GM12891 (cell line): Measurements from ENCODE around the gene R3HDM1.
A peak's percentile ranks its signal among the peaks of the same experiment; 100 is the strongest.
"Not testable (repeated sequence)": the region's sequence is repeated elsewhere in the genome, so short reads cannot be mapped to it uniquely, and the experiment has no call there.

Experiments used
- DNase-seq: peaks from one replicate; pipeline ENCODE4 v3.0.0; 2011; ENCODE audit warnings: low spot score; ENCODE audit not compliant: insufficient read length
- FAIRE-seq: peaks from 2 replicates; lab custom pipeline; 2011; peaks lifted over from hg19 to GRCh38; lab: Jason Lieb, UNC
- PAX5 ChIP-seq: IDR thresholded peaks from 2 replicates; pipeline ENCODE4 v1.6.1; 2011; ENCODE audit warnings: low read length, moderate library complexity, mild to moderate bottlenecking; ENCODE audit not compliant: insufficient read depth, severe bottlenecking
- POLR2A ChIP-seq: IDR thresholded peaks from 2 replicates; pipeline ENCODE4 v1.6.1; 2011; ENCODE audit warnings: low read depth, low read length, control low read depth
- POLR2AphosphoS5 ChIP-seq: IDR thresholded peaks from 2 replicates; pipeline ENCODE4 v1.6.1; 2011; ENCODE audit warnings: low read depth, low read length, control low read depth
- POU2F2 ChIP-seq: IDR thresholded peaks from 2 replicates; pipeline ENCODE4 v1.6.1; 2011; ENCODE audit warnings: low read depth, mild to moderate bottlenecking, control low read depth, low read length, moderate library complexity
- SPI1 ChIP-seq: IDR thresholded peaks from 2 replicates; pipeline ENCODE4 v1.6.1; 2011; ENCODE audit warnings: low read depth, low read length, control low read depth
- TAF1 ChIP-seq: IDR thresholded peaks from 2 replicates; pipeline ENCODE4 v1.6.1; 2011; ENCODE audit warnings: low read depth, low read length, control low read depth

Gene R3HDM1

DNA sequence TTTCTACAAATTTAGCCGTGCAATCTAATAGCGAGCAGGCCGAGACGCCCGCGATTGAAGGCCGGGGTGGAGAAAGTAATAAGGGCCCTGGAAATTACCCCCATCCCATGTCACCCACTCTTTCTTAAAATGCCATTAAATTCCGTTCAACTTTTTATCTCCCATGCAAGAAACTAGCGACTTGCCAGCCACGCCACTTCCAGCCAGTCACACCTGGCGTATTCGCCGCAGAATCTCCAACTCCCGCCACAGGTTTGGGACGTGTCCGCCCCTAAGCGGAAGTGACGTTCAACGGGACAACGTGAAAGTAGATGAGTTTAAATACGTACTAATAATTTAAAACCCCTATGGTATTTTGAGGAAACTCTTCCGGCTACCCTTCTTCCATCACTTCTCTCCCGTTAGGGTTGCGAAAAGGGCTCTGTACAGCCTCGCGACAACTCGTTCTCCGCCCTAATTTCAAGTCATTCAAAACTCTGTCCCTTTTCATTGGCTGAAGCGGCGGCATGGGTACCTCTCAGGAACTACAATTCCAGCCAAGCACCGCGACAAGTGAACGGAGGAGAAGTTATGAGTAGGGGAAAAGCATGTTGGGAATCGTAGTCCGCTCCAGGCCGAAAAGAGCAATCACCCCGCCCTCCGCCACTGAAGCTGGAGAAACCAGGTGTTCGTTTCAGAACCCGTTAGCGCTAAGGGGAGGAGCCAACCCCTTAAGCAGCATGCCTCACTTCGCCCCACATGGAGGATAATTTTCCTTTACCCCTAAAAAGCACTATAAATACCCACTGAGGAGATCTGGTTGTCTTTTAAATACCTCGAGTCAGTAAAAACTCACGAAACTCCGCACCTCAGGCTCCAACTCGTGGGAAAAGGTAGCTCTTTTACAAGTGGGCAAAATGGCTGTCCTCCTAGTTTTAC lies 712 bp upstream of the R3HDM1 start, which contains the start of gene ZRANB3:
Gene ZRANB3 (minus strand): TSS at position 906 of the 918 bp plus-strand sequence.
- peak; percentile 13; the same call in 1 of the 2 replicates for TF ChIP-seq POU2F2
- TF ChIP-seq SPI1, result no peak
- TF ChIP-seq PAX5, result no peak
- TF ChIP-seq POLR2A, result peak; percentile 58; the same call in 1 of the 2 replicates
- TF ChIP-seq TAF1, result peak; percentile 52
- no peak; the same call in 1 of the 2 replicates for TF ChIP-seq POLR2AphosphoS5
- FAIRE-seq, result peak; percentile 96
- peak; percentile 50 for DNase-seq

DNA sequence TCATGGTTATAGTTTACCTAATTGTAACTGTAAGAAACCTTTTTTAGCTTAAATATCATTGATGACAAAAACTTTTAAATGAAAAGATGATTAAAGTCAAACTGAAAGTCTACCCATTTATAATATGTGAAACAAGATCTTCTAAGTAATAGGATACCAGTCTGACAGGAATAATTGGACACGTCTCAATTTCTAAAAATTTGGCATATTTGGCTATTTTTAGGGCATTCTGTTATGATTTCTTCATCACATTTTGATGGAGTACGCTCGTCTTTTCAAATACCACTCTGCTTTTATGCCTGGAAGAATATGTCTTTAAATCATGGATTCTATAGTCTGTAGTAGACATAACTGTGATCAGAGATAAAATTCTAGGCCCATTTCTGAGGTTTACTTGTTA lies 1.3 kb downstream of the R3HDM1 start:
- FAIRE-seq (no peak), DNase-seq (no peak)
- TF ChIP-seq SPI1, result no peak
- TF ChIP-seq TAF1, result no peak
- TF ChIP-seq POU2F2, result no peak
- no peak for TF ChIP-seq POLR2AphosphoS5

DNA sequence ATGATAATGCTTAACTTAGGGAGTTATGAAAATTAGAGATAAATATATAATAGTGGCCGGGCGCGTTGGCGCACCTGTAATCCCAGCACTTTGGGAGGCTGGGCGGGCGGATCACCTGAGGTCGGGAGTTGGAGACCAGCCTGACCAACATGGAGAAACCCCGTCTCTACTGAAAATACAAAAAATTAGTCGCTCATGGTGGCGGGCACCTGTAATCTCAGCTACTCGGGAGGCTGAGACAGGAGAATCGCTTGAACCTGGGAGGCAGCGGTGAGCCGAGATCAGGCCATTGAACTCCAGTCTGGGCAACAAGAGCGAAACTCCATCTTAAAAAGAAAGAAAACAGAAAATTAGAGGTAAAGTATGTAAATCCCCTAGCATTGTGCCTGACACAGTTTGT lies 2.3 kb downstream of the R3HDM1 start:
- not testable (repeated sequence) for DNase-seq, FAIRE-seq

DNA sequence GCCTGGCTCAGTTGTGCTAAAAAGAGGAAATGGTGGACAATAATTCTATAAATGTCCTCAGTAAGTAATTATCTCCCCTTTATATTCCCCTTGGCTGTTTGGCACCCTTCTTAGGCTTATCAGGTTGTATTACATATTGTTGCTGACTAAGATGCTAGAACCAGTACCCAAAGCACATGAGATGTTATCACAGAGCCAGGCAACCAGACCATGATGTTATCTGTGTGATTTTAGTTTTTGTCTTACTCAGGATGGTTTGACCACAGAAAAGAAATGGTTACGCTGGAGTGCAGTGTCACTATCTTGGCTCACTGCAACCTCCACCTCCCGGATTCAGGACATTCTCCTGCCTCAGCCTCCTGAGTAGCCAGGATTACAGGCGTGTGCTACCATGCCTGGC lies 15.2 kb downstream of the R3HDM1 start:
- DNase-seq, result no peak
- TF ChIP-seq TAF1 (no peak), POLR2AphosphoS5 (no peak), SPI1 (0 out of 2 replicates have a peak, but pooled peaks have one; percentile 30), POU2F2 (no peak)
- no peak for FAIRE-seq

DNA sequence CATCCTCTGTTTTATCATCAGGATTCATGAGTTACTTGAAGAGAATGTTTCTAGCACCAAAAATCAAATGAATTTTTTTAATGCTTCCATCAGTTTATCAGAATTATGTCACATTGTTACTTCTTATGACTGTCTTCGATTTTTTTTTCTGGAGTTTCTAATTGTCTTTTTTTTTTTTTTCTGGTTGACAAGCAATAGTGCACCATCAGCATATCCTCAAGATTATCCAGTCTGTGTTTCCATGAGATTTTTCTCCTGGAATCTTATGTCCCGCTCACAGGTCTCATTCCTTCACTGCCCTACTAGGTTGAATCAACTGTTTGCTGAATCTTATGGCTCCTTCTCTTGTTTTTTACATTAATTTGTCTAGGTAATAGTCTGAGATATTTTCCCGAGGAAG lies 16.0 kb downstream of the R3HDM1 start:
- FAIRE-seq, result no peak
- no peak for DNase-seq
- no peak for TF ChIP-seq POU2F2
- TF ChIP-seq POLR2AphosphoS5, result no peak
- no peak for TF ChIP-seq PAX5
- no peak for TF ChIP-seq SPI1
- no peak for TF ChIP-seq TAF1
- TF ChIP-seq POLR2A, result no peak

DNA sequence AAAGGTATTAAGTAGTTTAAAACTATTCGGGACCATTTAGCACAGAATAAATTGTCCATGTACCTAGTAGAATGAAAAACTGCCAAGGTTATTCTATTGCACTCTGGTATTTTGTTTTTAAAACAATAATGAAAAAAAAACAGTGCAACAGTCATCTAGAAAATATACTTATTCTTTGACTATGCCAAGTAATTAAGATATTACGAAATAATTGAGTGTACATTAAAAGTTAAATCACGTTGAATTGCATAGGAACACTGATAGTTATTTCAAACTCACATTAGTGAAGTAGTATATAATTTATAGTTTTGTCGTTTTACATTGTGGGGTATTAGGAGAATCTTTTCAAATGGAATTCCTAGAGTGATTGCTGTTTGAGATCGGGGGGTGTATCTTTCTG lies 20.1 kb downstream of the R3HDM1 start:
- TF ChIP-seq PAX5 (no peak), TAF1 (no peak), POLR2A (no peak), POLR2AphosphoS5 (no peak), POU2F2 (no peak), SPI1 (no peak)
- DNase-seq (no peak), FAIRE-seq (no peak)

DNA sequence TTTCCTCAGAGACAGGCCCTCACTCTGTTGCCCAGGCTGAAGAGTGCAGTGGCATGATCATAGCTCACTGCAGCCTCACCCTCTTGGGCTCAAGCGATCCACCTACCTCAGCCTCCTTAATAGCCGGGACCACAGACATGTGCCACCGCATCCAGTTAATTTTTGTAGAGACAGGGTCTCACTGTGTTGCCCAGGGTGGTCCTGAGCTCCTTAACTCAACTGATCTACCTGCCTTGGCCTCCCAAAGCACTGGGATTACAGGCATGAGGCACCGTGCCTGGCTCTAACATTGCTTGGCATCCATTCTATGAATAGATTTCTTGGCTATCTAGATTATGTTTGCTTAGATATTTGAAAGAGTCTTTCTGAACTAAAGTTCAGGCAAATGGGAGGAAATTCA lies 21.6 kb downstream of the R3HDM1 start:
- TF ChIP-seq POU2F2 (no peak), PAX5 (no peak), POLR2AphosphoS5 (no peak), TAF1 (no peak), POLR2A (no peak), SPI1 (no peak)
- no peak for FAIRE-seq
- DNase-seq, result no peak

DNA sequence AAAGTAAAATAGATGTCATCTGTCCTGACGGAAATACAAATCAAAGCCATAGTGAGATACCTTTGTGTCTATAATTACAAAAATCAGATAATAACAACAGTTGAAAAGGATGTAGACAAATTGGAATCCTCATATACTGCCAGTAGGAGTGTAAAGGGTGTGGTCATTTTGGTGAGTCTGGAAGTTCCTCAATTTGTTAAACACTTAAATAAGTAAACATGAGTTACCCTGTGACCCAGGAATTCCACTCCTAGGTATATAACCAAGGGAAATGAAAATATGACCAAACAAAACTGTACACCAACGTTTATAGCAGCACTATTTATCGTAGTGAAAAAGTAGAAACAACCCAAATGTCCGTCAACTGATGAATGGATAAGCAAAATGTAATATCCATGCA lies 24.0 kb downstream of the R3HDM1 start:
- no peak for FAIRE-seq
- DNase-seq, result no peak
- TF ChIP-seq PAX5, result no peak
- TF ChIP-seq POLR2AphosphoS5, result no peak
- TF ChIP-seq POU2F2, result no peak
- no peak for TF ChIP-seq POLR2A
- TF ChIP-seq TAF1, result no peak
- TF ChIP-seq SPI1, result no peak

DNA sequence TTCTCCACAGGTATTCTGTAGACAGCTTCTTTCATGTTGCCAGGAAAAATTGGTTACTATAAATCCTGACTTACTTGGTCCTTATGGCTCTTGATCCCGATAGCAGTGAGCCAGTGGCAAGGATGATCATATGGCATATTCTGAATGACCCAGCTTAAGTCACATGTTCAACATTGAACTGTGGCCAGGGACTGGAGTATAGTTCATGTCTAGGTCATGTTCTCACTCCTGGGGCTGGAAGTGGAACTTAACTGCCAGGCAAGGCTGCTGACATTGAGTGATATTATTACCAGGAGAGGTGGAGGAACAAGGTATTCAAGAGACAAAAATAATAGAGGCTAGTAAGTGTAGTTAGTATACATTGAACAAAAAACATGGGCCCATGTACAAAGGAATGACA lies 26.2 kb downstream of the R3HDM1 start:
- DNase-seq, result no peak
- no peak for TF ChIP-seq SPI1
- no peak for TF ChIP-seq TAF1
- TF ChIP-seq POLR2AphosphoS5, result no peak
- no peak for TF ChIP-seq POU2F2
- TF ChIP-seq POLR2A, result no peak
- TF ChIP-seq PAX5, result no peak
- peak; percentile 9 for FAIRE-seq

DNA sequence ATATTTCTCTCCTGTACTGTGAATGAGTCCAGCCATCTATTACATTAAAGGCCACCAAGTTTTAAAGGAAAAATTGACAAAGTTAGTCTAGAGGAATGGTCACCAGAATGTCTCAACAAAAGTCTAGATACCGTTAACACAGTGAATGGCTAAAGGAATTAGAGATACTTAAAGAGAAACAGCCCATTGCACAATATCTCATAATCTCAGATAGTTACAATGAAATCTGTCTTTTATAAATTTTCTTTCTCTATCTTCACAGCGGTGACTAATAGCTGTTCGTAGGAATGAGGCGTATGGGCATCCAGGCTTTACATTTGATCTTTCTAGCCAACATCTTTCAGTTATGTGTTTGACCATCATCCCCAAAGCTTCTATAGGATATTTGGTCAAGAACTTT lies 30.6 kb downstream of the R3HDM1 start:
- TF ChIP-seq PAX5 (no peak), POLR2AphosphoS5 (no peak), POU2F2 (no peak), POLR2A (no peak), TAF1 (no peak)
- DNase-seq (no peak), FAIRE-seq (no peak)
